IPS-18c (cell line): ENCODE measurements around the gene PTPN9.
"Not testable (repeated sequence)": the region's sequence is repeated elsewhere in the genome, so short reads cannot be mapped to it uniquely, and the experiment has no call there.

Experiments used
- H3K4me3 ChIP-seq: 2 replicates; pipeline ENCODE4 v1.7.0; 2013; ENCODE audit warnings: low read depth, mild to moderate bottlenecking, low read length, moderate library complexity; ENCODE audit not compliant: insufficient read depth
- H3K9me3 ChIP-seq: one replicate; pipeline ENCODE4 v1.6.1; 2013; ENCODE audit warnings: mild to moderate bottlenecking, low read length, moderate library complexity; ENCODE audit not compliant: control insufficient read depth, insufficient read depth

Gene PTPN9

GRCh38 chr15:75451202-75451673, 127.9 kb downstream of the PTPN9 start:
- H3K4me3 ChIP-seq = peak overlapping the region; percentile 85
- H3K9me3 ChIP-seq = no peaks in the 10 kb centered on the region

- Histone ChIP-seq H3K4me3 (peak overlapping the region; percentile 91), H3K9me3 (no peaks in the 10 kb centered on the region)
Observed at GRCh38 chr15:75450307-75451201, 128.6 kb downstream of the PTPN9 start.

- Histone ChIP-seq H3K9me3 (no peaks in the 10 kb centered on the region), H3K4me3 (peak overlapping the region; percentile 91; the same call in 1 of the 2 replicates)
Observed at GRCh38 chr15:75449585-75450306, 129.4 kb downstream of the PTPN9 start.

- H3K9me3 ChIP-seq, H3K4me3 ChIP-seq: not testable (repeated sequence)
Observed at GRCh38 chr15:75448171-75448570, 130.9 kb downstream of the PTPN9 start.

GRCh38 chr15:75446151-75446550, 133.0 kb downstream of the PTPN9 start:
- H3K9me3 ChIP-seq = no peaks in the 10 kb centered on the region
- no peak overlapping the region for H3K4me3 ChIP-seq

- H3K4me3 ChIP-seq, H3K9me3 ChIP-seq: not testable (repeated sequence)
Observed at GRCh38 chr15:75445324-75445723, 133.8 kb downstream of the PTPN9 start.

- H3K9me3 ChIP-seq, H3K4me3 ChIP-seq: not testable (repeated sequence)
Observed at GRCh38 chr15:75443972-75444453, 135.1 kb downstream of the PTPN9 start.

GRCh38 chr15:75437721-75438120, 141.4 kb downstream of the PTPN9 start:
- Histone ChIP-seq H3K9me3 (no peaks in the 10 kb centered on the region), H3K4me3 (no peak overlapping the region)

- Histone ChIP-seq H3K4me3 (no peak overlapping the region), H3K9me3 (no peaks in the 10 kb centered on the region)
Observed at GRCh38 chr15:75436881-75437280, 142.2 kb downstream of the PTPN9 start.

GRCh38 chr15:75431682-75432081, 147.4 kb downstream of the PTPN9 start:
- H3K4me3 ChIP-seq = no peak overlapping the region

GRCh38 chr15:75431270-75431669, 147.8 kb downstream of the PTPN9 start:
- H3K9me3 ChIP-seq = no peaks in the 10 kb centered on the region
- no peak overlapping the region for H3K4me3 ChIP-seq

More at GRCh38 chr15:75431682-75432081, 147.4 kb downstream of the PTPN9 start:
- H3K9me3 ChIP-seq = no peaks in the 10 kb centered on the region

GRCh38 chr15:75430259-75430658, 148.9 kb downstream of the PTPN9 start:
- Histone ChIP-seq H3K9me3 (peaks cover 2% of the 10 kb centered on the region), H3K4me3 (no peak overlapping the region)

GRCh38 chr15:75428152-75428551, 151.0 kb downstream of the PTPN9 start:
- Histone ChIP-seq H3K9me3 (peaks cover 2% of the 10 kb centered on the region), H3K4me3 (no peak overlapping the region)

- peaks cover 2% of the 10 kb centered on the region for H3K9me3 ChIP-seq
- no peak overlapping the region for H3K4me3 ChIP-seq
Observed at GRCh38 chr15:75425966-75426500, 153.1 kb downstream of the PTPN9 start.

- Histone ChIP-seq H3K9me3 (peaks cover 2% of the 10 kb centered on the region), H3K4me3 (no peak overlapping the region)
Observed at GRCh38 chr15:75422554-75422953, 156.6 kb downstream of the PTPN9 start.

- Histone ChIP-seq H3K9me3 (peaks cover 2% of the 10 kb centered on the region), H3K4me3 (no peak overlapping the region)
Observed at GRCh38 chr15:75420698-75421097, 158.4 kb downstream of the PTPN9 start.

- H3K4me3 ChIP-seq = no peak overlapping the region
Observed at GRCh38 chr15:75416584-75416983, 162.5 kb downstream of the PTPN9 start.

More at GRCh38 chr15:75416584-75416983, 162.5 kb downstream of the PTPN9 start:
- no peaks in the 10 kb centered on the region for H3K9me3 ChIP-seq
